Heart left ventricle (tissue), 13 donors: ENCODE data around the gene HOGA1.

Experiments
- POLR2A ChIP-seq, 2 donors: fragments of 450-650 bp; IDR thresholded peaks; one replicate each; pipeline ENCODE4 v1.6.1; 2017; ENCODE audit warnings: antibody characterized with exemption in 2 of 2, mild to moderate bottlenecking in 2 of 2, moderate library complexity in 2 of 2
- TF ChIP-seq, protein P1 (sequence below), 12 donors: fragments of 200-600 bp; sonication (generic) in 4 of 12; IDR thresholded peaks; one replicate each; pipeline versions ENCODE4 v1.5.0 to v1.8.0; 2018 to 2022; ENCODE audit warnings: antibody characterized with exemption in 12 of 12, mild to moderate bottlenecking in 5 of 12
- donor health status: ischemic (EF 13 %, LVEDD 7.1; RV severe dilation, severe dysfunction).
- donor health status: DM: no; HTN: yes; CAD: no.
- donor health status: DM: no; HTN: no; CAD: no.
- donor health status: ischemic (EF 25% LVEDD 6.9; RV normal size, moderate dysfunction).
- donor health status: ischemic (EF 25% LVEDD 5.7; RV mildly dilated, moderate dysfunction).
- donor health status: ischemic (EF 35%, LVEDD 5.7; RV mildly dilated, moderate dysfunction).
- donor health status: nonischemic (EF 11% LVEDD 7.7; RV severe dilation, severe dysfunction).
- donor health status: DM: yes; HTN: yes; CAD: no.
- donor health status: PGD.
- donor health status: ischemic (EF 29% LVEDD 5.4; RV normal size, mild dysfunction).
- donor health status: nonischemic (EF 23%, LVEDD 6.1; RV moderate dilation, normal function).

DNA sequence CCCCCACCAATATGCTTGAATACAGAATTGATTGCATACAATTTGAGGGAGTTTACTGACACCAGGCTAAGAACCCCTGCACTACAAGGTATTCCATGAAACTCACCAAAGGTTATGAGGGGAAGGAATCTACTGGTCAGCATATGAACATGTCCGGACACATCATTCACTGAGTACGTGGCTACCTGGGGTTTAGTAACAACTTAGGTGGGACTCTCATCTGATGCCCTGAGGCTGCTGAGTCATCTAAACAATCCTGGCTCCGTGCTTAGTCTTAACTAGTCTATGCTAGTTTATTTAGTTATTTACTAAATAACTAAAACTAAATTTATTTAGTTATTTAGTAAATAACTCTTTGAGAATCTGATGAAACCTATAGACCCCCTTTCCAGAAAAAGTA lies 67.6 kb downstream of the HOGA1 start:
- TF ChIP-seq POLR2A (IDR thresholded peaks at IDR 0.05): no peak
- TF ChIP-seq, protein P1, sequence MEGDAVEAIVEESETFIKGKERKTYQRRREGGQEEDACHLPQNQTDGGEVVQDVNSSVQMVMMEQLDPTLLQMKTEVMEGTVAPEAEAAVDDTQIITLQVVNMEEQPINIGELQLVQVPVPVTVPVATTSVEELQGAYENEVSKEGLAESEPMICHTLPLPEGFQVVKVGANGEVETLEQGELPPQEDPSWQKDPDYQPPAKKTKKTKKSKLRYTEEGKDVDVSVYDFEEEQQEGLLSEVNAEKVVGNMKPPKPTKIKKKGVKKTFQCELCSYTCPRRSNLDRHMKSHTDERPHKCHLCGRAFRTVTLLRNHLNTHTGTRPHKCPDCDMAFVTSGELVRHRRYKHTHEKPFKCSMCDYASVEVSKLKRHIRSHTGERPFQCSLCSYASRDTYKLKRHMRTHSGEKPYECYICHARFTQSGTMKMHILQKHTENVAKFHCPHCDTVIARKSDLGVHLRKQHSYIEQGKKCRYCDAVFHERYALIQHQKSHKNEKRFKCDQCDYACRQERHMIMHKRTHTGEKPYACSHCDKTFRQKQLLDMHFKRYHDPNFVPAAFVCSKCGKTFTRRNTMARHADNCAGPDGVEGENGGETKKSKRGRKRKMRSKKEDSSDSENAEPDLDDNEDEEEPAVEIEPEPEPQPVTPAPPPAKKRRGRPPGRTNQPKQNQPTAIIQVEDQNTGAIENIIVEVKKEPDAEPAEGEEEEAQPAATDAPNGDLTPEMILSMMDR (IDR thresholded peaks at IDR 0.05): no peak
